HEK293T (cell line): ENCODE measurements around the gene BORCS5.

Experiments
- CTBP1 ChIP-seq: fragments of 450-650 bp; IDR thresholded peaks from 2 replicates; pipeline ENCODE4 v1.6.1; 2016; ENCODE audit warnings: borderline replicate concordance
- ELF4 ChIP-seq: fragments of 450-650 bp; IDR thresholded peaks from 2 replicates; pipeline ENCODE4 v1.6.1; 2017; ENCODE audit warnings: antibody characterized with exemption
- FOXA1 ChIP-seq: fragments of 450-650 bp; IDR thresholded peaks from 2 replicates; pipeline ENCODE4 v1.6.1; 2016; ENCODE audit warnings: mild to moderate bottlenecking
- HDGF ChIP-seq: fragments of 450-650 bp; IDR thresholded peaks from 2 replicates; pipeline ENCODE4 v1.6.1; 2017; ENCODE audit warnings: antibody characterized with exemption, borderline replicate concordance
- PKNOX1 ChIP-seq: fragments of 450-650 bp; IDR thresholded peaks from 2 replicates; pipeline ENCODE4 v1.6.1; 2016
- SP1 ChIP-seq: fragments of 450-650 bp; IDR thresholded peaks from 2 replicates; pipeline ENCODE4 v1.6.1; 2017
- SUZ12 ChIP-seq: fragments of 450-650 bp; IDR thresholded peaks from 2 replicates; pipeline ENCODE4 v1.6.1; 2016; ENCODE audit warnings: mild to moderate bottlenecking
- TARDBP ChIP-seq: fragments of 450-650 bp; IDR thresholded peaks from 2 replicates; pipeline ENCODE4 v1.6.1; 2016

- TF ChIP-seq FOXA1 (no peak), ELF4 (no peak), TARDBP (no peak), CTBP1 (no peak), SP1 (no peak), HDGF (no peak), SUZ12 (no peak), PKNOX1 (no peak)
Observed at GRCh38 chr12:12406762-12407161, 49.9 kb downstream of the BORCS5 start.
